Limb (tissue), 2 donors: ENCODE measurements around the gene AFM.
"Not testable (repeated sequence)": the region's sequence is repeated elsewhere in the genome, so short reads cannot be mapped to it uniquely, and the experiment has no call there.

ENCODE experiments used
- DNase-seq, 2 donors: peaks; one replicate each; pipeline ENCODE4 v3.0.0-alpha.2; 2016; ENCODE audit errors: extremely low spot score in 2 of 2

AFM gene

GRCh38 chr4:73501664-73502265 lies 20.2 kb downstream of the AFM start:
- no peak for DNase-seq

GRCh38 chr4:73505567-73505966 lies 24.0 kb downstream of the AFM start:
- no peak for DNase-seq

- DNase-seq, result no peak
These were observed 26.0 kb downstream of the AFM start for GRCh38 chr4:73507541-73507940.

GRCh38 chr4:73508651-73509050 lies 27.1 kb downstream of the AFM start:
- no peak for DNase-seq

- DNase-seq, result no peak
These were observed 36.8 kb downstream of the AFM start for GRCh38 chr4:73518340-73518739.

GRCh38 chr4:73520821-73521220 lies 39.3 kb downstream of the AFM start:
- DNase-seq, result no peak

- no peak for DNase-seq
These were observed 41.6 kb downstream of the AFM start for GRCh38 chr4:73523126-73523525.

GRCh38 chr4:73525611-73526010 lies 44.1 kb downstream of the AFM start:
- DNase-seq, result no peak

GRCh38 chr4:73527196-73527595 lies 45.7 kb downstream of the AFM start:
- no peak for DNase-seq

GRCh38 chr4:73528171-73528570 lies 46.6 kb downstream of the AFM start:
- no peak for DNase-seq

GRCh38 chr4:73533515-73534422 lies 52.2 kb downstream of the AFM start:
- no peak for DNase-seq

- DNase-seq, result no peak
These were observed 56.6 kb downstream of the AFM start for GRCh38 chr4:73538162-73538561.

GRCh38 chr4:73539386-73539785 lies 57.8 kb downstream of the AFM start:
- DNase-seq, result no peak

- no peak for DNase-seq
These were observed 59.3 kb downstream of the AFM start for GRCh38 chr4:73540826-73541225.

GRCh38 chr4:73541251-73541650 lies 59.7 kb downstream of the AFM start:
- DNase-seq, result no peak

GRCh38 chr4:73544620-73545019 lies 63.1 kb downstream of the AFM start:
- no peak for DNase-seq

GRCh38 chr4:73550865-73551264 lies 69.3 kb downstream of the AFM start:
- not testable (repeated sequence) for DNase-seq
